GM21447 (cell line): ENCODE results near the gene RGSL1.

ENCODE experiments used
- ATAC-seq: cut with Tn5 transposase; IDR thresholded peaks from one replicate; pipeline ENCODE4 v1.9.1; 2021; ENCODE audit not compliant: unreplicated experiment

Gene RGSL1

GRCh38 chr1:182608845-182609610 is 159.1 kb downstream of the RGSL1 start:
- no peak for ATAC-seq
